Stimulated activated naive CD8-positive, alpha-beta T cell treated with anti-CD3 and anti-CD28 coated beads, Interleukin-15, Interleukin-2, amounts not matched to agents 100 ng/mL and 50 ng/mL, for 24 hours (primary cell): ENCODE data around the gene CDK6.
A peak's percentile ranks its signal among the peaks of the same experiment; 100 is the strongest.
"Not testable (repeated sequence)": the region's sequence is repeated elsewhere in the genome, so short reads cannot be mapped to it uniquely, and the experiment has no call there.

Experiments used
- H3K27ac Mint-ChIP-seq: one replicate; pipeline ENCODE4 v1.8.0; 2021; ENCODE audit warnings: mild to moderate bottlenecking, mixed read lengths
- H3K27me3 Mint-ChIP-seq: one replicate; pipeline ENCODE4 v1.8.0; 2021; ENCODE audit warnings: mixed read lengths
- H3K36me3 Mint-ChIP-seq: one replicate; pipeline ENCODE4 v1.8.0; 2021; ENCODE audit warnings: low read depth, mixed read lengths
- H3K4me1 Mint-ChIP-seq: one replicate; pipeline ENCODE4 v1.8.0; 2021; ENCODE audit warnings: low read depth, mixed read lengths
- H3K4me3 Mint-ChIP-seq: one replicate; pipeline ENCODE4 v1.8.0; 2021; ENCODE audit warnings: mild to moderate bottlenecking, mixed read lengths
- H3K9me3 Mint-ChIP-seq: one replicate; pipeline ENCODE4 v1.8.0; 2021; ENCODE audit warnings: mixed read lengths

Gene CDK6

GRCh38 chr7:92622685-92623084, 213.7 kb downstream of the CDK6 start:
- no peak overlapping the region for H3K4me3 Mint-ChIP-seq
- peak overlapping the region; percentile 82 for H3K27ac Mint-ChIP-seq
- peaks cover 69% of the 10 kb centered on the region for H3K4me1 Mint-ChIP-seq
- peaks cover 3% of the 10 kb centered on the region for H3K9me3 Mint-ChIP-seq
- H3K27me3 Mint-ChIP-seq: no peaks in the 10 kb centered on the region
- peaks cover 70% of the 10 kb centered on the region for H3K36me3 Mint-ChIP-seq

GRCh38 chr7:92622030-92622429, 214.3 kb downstream of the CDK6 start:
- peaks cover 70% of the 10 kb centered on the region for H3K36me3 Mint-ChIP-seq
- H3K4me3 Mint-ChIP-seq: no peak overlapping the region
- H3K9me3 Mint-ChIP-seq: peaks cover 3% of the 10 kb centered on the region
- H3K27ac Mint-ChIP-seq: peak overlapping the region; percentile 96
- H3K4me1 Mint-ChIP-seq: peaks cover 62% of the 10 kb centered on the region
- H3K27me3 Mint-ChIP-seq: no peaks in the 10 kb centered on the region

DNA sequence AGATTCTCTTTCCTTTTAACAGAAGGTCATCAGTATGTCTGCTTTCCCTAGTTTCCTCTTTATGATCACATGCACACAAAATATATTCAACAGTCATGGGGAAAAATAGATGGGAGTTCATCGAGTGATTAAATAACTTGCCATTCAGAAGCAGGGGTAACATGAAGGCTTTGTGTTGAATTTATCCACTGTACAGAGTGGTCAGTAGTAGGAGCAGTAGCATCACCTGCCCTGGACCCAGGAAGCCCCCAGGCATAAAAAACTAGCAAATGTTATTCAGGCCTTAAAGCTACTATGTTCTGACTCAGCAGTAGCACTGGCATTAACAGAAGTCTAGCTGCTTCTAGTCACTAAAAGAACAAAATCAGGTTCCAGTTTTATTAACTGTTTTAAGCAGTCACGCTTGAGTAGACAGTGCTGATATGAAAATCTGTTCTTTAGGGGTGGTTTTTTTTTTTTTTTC, 214.8 kb downstream of the CDK6 start:
- Mint-ChIP-seq H3K4me3 (peak overlapping the region; percentile 58), H3K27ac (peak overlapping the region; percentile 96), H3K4me1 (peaks cover 58% of the 10 kb centered on the region), H3K27me3 (no peaks in the 10 kb centered on the region), H3K36me3 (peaks cover 72% of the 10 kb centered on the region), H3K9me3 (peaks cover 2% of the 10 kb centered on the region)

DNA sequence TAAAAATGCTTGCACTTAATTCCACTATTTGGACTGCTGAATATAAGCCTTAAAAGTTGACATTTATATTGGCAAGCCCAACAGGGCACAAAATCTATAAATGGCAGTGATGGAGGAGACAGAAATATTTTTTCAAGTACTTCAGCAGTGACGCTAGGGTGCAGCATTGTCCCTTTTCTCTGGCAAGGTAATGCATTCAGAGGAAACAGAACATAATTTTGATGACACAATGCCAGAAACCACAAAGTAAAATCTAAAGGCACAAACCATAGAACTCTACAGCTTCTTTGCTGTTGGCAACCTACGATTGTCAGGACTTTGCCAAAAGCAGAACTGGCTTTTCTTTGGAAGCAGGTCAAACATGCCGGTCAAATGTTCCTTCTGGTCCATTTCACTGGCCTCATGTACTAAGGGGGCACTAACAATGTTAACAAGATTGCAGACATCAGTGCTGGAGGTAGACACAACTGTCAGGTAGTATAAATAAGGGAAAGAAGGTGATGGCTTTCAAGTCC, 215.3 kb downstream of the CDK6 start:
- Mint-ChIP-seq H3K4me1 (peaks cover 53% of the 10 kb centered on the region), H3K4me3 (peak overlapping the region; percentile 58), H3K27ac (peak overlapping the region; percentile 96), H3K27me3 (no peaks in the 10 kb centered on the region), H3K36me3 (peaks cover 73% of the 10 kb centered on the region), H3K9me3 (no peaks in the 10 kb centered on the region)

- Mint-ChIP-seq H3K4me1 (peaks cover 21% of the 10 kb centered on the region), H3K9me3 (no peaks in the 10 kb centered on the region), H3K4me3 (no peak overlapping the region), H3K27ac (peak overlapping the region; percentile 49), H3K27me3 (no peaks in the 10 kb centered on the region), H3K36me3 (peaks cover 69% of the 10 kb centered on the region)
Observed at GRCh38 chr7:92615861-92616260, 220.5 kb downstream of the CDK6 start.

DNA sequence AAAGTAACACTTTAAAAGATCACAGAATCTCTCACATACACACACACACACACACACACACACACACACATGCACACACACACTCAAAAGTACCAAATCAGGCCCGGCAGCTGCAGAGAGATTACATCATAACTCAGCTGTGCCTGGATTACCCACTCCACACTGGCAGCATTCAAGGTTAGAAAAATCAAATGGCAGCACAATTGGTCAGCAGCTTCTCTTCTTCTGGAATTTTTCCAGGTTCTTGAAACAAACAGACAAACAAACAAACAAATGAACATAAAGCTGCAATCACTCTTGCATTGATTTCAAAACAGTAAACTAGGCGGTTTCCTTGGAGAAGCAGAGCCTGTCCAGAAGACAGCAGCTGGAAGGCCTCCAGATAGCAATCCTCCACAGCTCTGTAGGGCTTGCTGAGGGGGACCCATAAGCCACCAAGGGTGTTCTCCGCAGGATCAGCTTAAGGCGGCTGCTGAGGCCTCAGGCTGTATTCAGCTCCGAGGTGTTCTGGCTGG, 221.7 kb downstream of the CDK6 start:
- H3K4me1 Mint-ChIP-seq: peaks cover 29% of the 10 kb centered on the region
- peaks cover 69% of the 10 kb centered on the region for H3K36me3 Mint-ChIP-seq

GRCh38 chr7:92613720-92614119, 222.7 kb downstream of the CDK6 start:
- peak overlapping the region; percentile 42 for H3K27ac Mint-ChIP-seq
- H3K4me1 Mint-ChIP-seq: peaks cover 29% of the 10 kb centered on the region
- H3K4me3 Mint-ChIP-seq: no peak overlapping the region
- peaks cover 67% of the 10 kb centered on the region for H3K36me3 Mint-ChIP-seq
- H3K27me3 Mint-ChIP-seq: no peaks in the 10 kb centered on the region
- no peaks in the 10 kb centered on the region for H3K9me3 Mint-ChIP-seq

More for the DNA sequence above, 221.7 kb downstream of the CDK6 start:
- Mint-ChIP-seq H3K27me3 (no peaks in the 10 kb centered on the region), H3K4me3 (no peak overlapping the region), H3K27ac (no peak overlapping the region), H3K9me3 (no peaks in the 10 kb centered on the region)

- H3K36me3 Mint-ChIP-seq: peaks cover 66% of the 10 kb centered on the region
- H3K4me3 Mint-ChIP-seq: no peak overlapping the region
- H3K4me1 Mint-ChIP-seq: peaks cover 29% of the 10 kb centered on the region
Observed at GRCh38 chr7:92613214-92613613, 223.2 kb downstream of the CDK6 start.

GRCh38 chr7:92612501-92612900, 223.9 kb downstream of the CDK6 start:
- no peaks in the 10 kb centered on the region for H3K27me3 Mint-ChIP-seq
- peaks cover 29% of the 10 kb centered on the region for H3K4me1 Mint-ChIP-seq
- H3K9me3 Mint-ChIP-seq: no peaks in the 10 kb centered on the region
- H3K27ac Mint-ChIP-seq: no peak overlapping the region
- no peak overlapping the region for H3K4me3 Mint-ChIP-seq
- H3K36me3 Mint-ChIP-seq: peaks cover 66% of the 10 kb centered on the region

More at GRCh38 chr7:92613214-92613613, 223.2 kb downstream of the CDK6 start:
- Mint-ChIP-seq H3K27me3 (no peaks in the 10 kb centered on the region), H3K9me3 (no peaks in the 10 kb centered on the region), H3K27ac (peak overlapping the region; percentile 42)

GRCh38 chr7:92611735-92612134, 224.6 kb downstream of the CDK6 start:
- no peak overlapping the region for H3K4me3 Mint-ChIP-seq
- peaks cover 29% of the 10 kb centered on the region for H3K4me1 Mint-ChIP-seq
- H3K27ac Mint-ChIP-seq: no peak overlapping the region
- H3K36me3 Mint-ChIP-seq: peaks cover 59% of the 10 kb centered on the region
- no peaks in the 10 kb centered on the region for H3K9me3 Mint-ChIP-seq
- no peaks in the 10 kb centered on the region for H3K27me3 Mint-ChIP-seq

- no peaks in the 10 kb centered on the region for H3K9me3 Mint-ChIP-seq
- H3K27me3 Mint-ChIP-seq: no peaks in the 10 kb centered on the region
- H3K27ac Mint-ChIP-seq: no peak overlapping the region
- H3K4me1 Mint-ChIP-seq: peaks cover 29% of the 10 kb centered on the region
- no peak overlapping the region for H3K4me3 Mint-ChIP-seq
- H3K36me3 Mint-ChIP-seq: peaks cover 55% of the 10 kb centered on the region
Observed at GRCh38 chr7:92609921-92610518, 226.4 kb downstream of the CDK6 start.

GRCh38 chr7:92608380-92609322, 227.7 kb downstream of the CDK6 start:
- H3K36me3 Mint-ChIP-seq: peaks cover 42% of the 10 kb centered on the region
- peaks cover 25% of the 10 kb centered on the region for H3K4me1 Mint-ChIP-seq
- no peak overlapping the region for H3K4me3 Mint-ChIP-seq
- no peaks in the 10 kb centered on the region for H3K9me3 Mint-ChIP-seq
- H3K27me3 Mint-ChIP-seq: no peaks in the 10 kb centered on the region
- no peak overlapping the region for H3K27ac Mint-ChIP-seq

- Mint-ChIP-seq H3K27me3 (no peaks in the 10 kb centered on the region), H3K27ac (no peak overlapping the region), H3K36me3 (peaks cover 31% of the 10 kb centered on the region)
Observed at GRCh38 chr7:92606985-92607384, 229.4 kb downstream of the CDK6 start.

GRCh38 chr7:92604517-92604916, 231.9 kb downstream of the CDK6 start:
- H3K9me3 Mint-ChIP-seq, H3K27me3 Mint-ChIP-seq, H3K4me1 Mint-ChIP-seq, H3K27ac Mint-ChIP-seq, H3K4me3 Mint-ChIP-seq: not testable (repeated sequence)
- peaks cover 22% of the 10 kb centered on the region for H3K36me3 Mint-ChIP-seq

More at GRCh38 chr7:92606985-92607384, 229.4 kb downstream of the CDK6 start:
- Mint-ChIP-seq H3K4me3 (no peak overlapping the region), H3K9me3 (no peaks in the 10 kb centered on the region), H3K4me1 (peaks cover 10% of the 10 kb centered on the region)

- H3K9me3 Mint-ChIP-seq: no peaks in the 10 kb centered on the region
- no peak overlapping the region for H3K4me3 Mint-ChIP-seq
- H3K27me3 Mint-ChIP-seq: no peaks in the 10 kb centered on the region
- H3K27ac Mint-ChIP-seq: no peak overlapping the region
- H3K4me1 Mint-ChIP-seq: no peaks in the 10 kb centered on the region
- H3K36me3 Mint-ChIP-seq: peaks cover 16% of the 10 kb centered on the region
Observed at GRCh38 chr7:92603089-92603445, 233.3 kb downstream of the CDK6 start.
